Measurements from ENCODE around the gene CYP4F12. TPM values are rescaled to one million over a fixed set of nuclear protein-coding genes. Genes with fewer than 3 reads are reported as not detected.

Gene CYP4F12
- total RNA-seq, 1 experiment from 2014 or later, result 3.8 TPM

- no peak overlapping the region for H3K4me3 Mint-ChIP-seq (ENCODE audit: low read depth, unreplicated experiment)
- TF ChIP-seq CTCF (IDR thresholded peaks at IDR 0.05; ENCODE audit: unreplicated experiment), result no peak
- no TSS peak for BruUV-seq (replicated peaks)
- intact Hi-C loops (cut with micrococcal nuclease; ENCODE audit: unreplicated experiment), result no loop called here
- DNase-seq, result no peak
- no peak overlapping the region for H3K27ac Mint-ChIP-seq (ENCODE audit: unreplicated experiment)
- H3K27me3 Mint-ChIP-seq (ENCODE audit: unreplicated experiment), result no peaks in the 10 kb centered on the region
- peaks cover 3% of the 10 kb centered on the region for H3K36me3 Mint-ChIP-seq (ENCODE audit: insufficient read depth, unreplicated experiment)
- CTCF ChIA-PET, result interaction anchor here (0.8 kb wide), 1 partner anchor 175 kb away, joined by 4 read pairs; no protein-coding TSS in a partner anchor
- peaks cover 31% of the 10 kb centered on the region for H3K4me1 Mint-ChIP-seq (ENCODE audit: low read depth, unreplicated experiment)
- H3K9me3 Mint-ChIP-seq (ENCODE audit: low read depth, unreplicated experiment), result no peaks in the 10 kb centered on the region
Observed at GRCh38 chr19:15635016-15635805, 37.7 kb upstream of the CYP4F12 start.

GRCh38 chr19:15636026-15636425 is 36.9 kb upstream of the CYP4F12 start:
- BruUV-seq (replicated peaks), result no TSS peak
- intact Hi-C loops (cut with micrococcal nuclease; ENCODE audit: unreplicated experiment), result no loop called here
- Mint-ChIP-seq H3K4me3 (ENCODE audit: low read depth, unreplicated experiment) (no peak overlapping the region), H3K27me3 (ENCODE audit: unreplicated experiment) (no peaks in the 10 kb centered on the region), H3K4me1 (ENCODE audit: low read depth, unreplicated experiment) (peaks cover 39% of the 10 kb centered on the region), H3K36me3 (ENCODE audit: insufficient read depth, unreplicated experiment) (peaks cover 10% of the 10 kb centered on the region), H3K27ac (ENCODE audit: unreplicated experiment) (no peak overlapping the region), H3K9me3 (ENCODE audit: low read depth, unreplicated experiment) (no peaks in the 10 kb centered on the region)
- TF ChIP-seq CTCF (IDR thresholded peaks at IDR 0.05; ENCODE audit: unreplicated experiment), result no peak
- DNase-seq, result no peak
- CTCF ChIA-PET, result interaction anchor here (0.8 kb wide), 1 partner anchor 174 kb away, joined by 4 read pairs; no protein-coding TSS in a partner anchor

- CTCF ChIA-PET, result no interaction called here
- BruUV-seq (replicated peaks), result no TSS peak
- Mint-ChIP-seq H3K9me3 (ENCODE audit: low read depth, unreplicated experiment) (peaks cover 4% of the 10 kb centered on the region), H3K4me1 (ENCODE audit: low read depth, unreplicated experiment) (peaks cover 45% of the 10 kb centered on the region), H3K27ac (ENCODE audit: unreplicated experiment) (peak overlapping the region; percentile 93), H3K36me3 (ENCODE audit: insufficient read depth, unreplicated experiment) (peaks cover 15% of the 10 kb centered on the region), H3K4me3 (ENCODE audit: low read depth, unreplicated experiment) (no peak overlapping the region), H3K27me3 (ENCODE audit: unreplicated experiment) (no peaks in the 10 kb centered on the region)
- intact Hi-C loops (cut with micrococcal nuclease; ENCODE audit: unreplicated experiment), result no loop called here
- DNase-seq, result no peak
- no peak for TF ChIP-seq CTCF (IDR thresholded peaks at IDR 0.05; ENCODE audit: unreplicated experiment)
Observed at GRCh38 chr19:15639596-15639995, 33.3 kb upstream of the CYP4F12 start.

GRCh38 chr19:15640294-15640903 is 32.5 kb upstream of the CYP4F12 start, which contains the start of gene CYP4F3:
CYP4F3 (plus strand) TSS chr19:15640897; CDS start chr19:15641416, 519 bp downstream.
- DNase-seq, result peak; percentile 93
- H3K27ac Mint-ChIP-seq (ENCODE audit: unreplicated experiment), result peak within 1 kb of the TSS; percentile 93
- CTCF ChIA-PET, result interaction anchor here (0.5 to 1.6 kb wide), 3 partner anchors 62 to 366 kb away, joined by 3 to 5 read pairs (median 3); no protein-coding TSS in a partner anchor
- intact Hi-C loops (cut with micrococcal nuclease; ENCODE audit: unreplicated experiment), result no loop called here
- peak within 1 kb of the TSS; percentile 57 for H3K4me3 Mint-ChIP-seq (ENCODE audit: low read depth, unreplicated experiment)
- H3K36me3 Mint-ChIP-seq (ENCODE audit: insufficient read depth, unreplicated experiment), result peaks cover 15% of the 10 kb centered on the region
- peaks cover 37% of the 10 kb centered on the region for H3K4me1 Mint-ChIP-seq (ENCODE audit: low read depth, unreplicated experiment)
- BruUV-seq (replicated peaks), result no TSS peak
- no peak for TF ChIP-seq CTCF (IDR thresholded peaks at IDR 0.05; ENCODE audit: unreplicated experiment)
- H3K27me3 Mint-ChIP-seq (ENCODE audit: unreplicated experiment), result no peaks in the 10 kb centered on the region
- H3K9me3 Mint-ChIP-seq (ENCODE audit: low read depth, unreplicated experiment), result peaks cover 4% of the 10 kb centered on the region

Data from Calu3 (cell line).